Thyroid gland (tissue), 4 donors: ENCODE data around the gene SPRY4.

Experiments
- POLR2A ChIP-seq, 2 donors: fragments of 450-650 bp; IDR thresholded peaks; one replicate each; pipeline ENCODE4 v1.6.1; 2017; ENCODE audit warnings: antibody characterized with exemption in 2 of 2, mild to moderate bottlenecking in 2 of 2, moderate library complexity in 1 of 2
- TF ChIP-seq, protein P1 (sequence below), 6 experiments: fragments of 200-600 bp in 3 of 6; fragments of 450-650 bp in 3 of 6; sonication (generic) in 3 of 6; IDR thresholded peaks; one replicate each; pipeline ENCODE4 v1.5.1; 2016 to 2019; ENCODE audit warnings: antibody characterized with exemption in 6 of 6, mild to moderate bottlenecking in 2 of 6, inconsistent platforms in 1 of 6, moderate library complexity in 1 of 6

GRCh38 chr5:142283304-142283703 is 41.5 kb downstream of the SPRY4 start:
- TF ChIP-seq POLR2A (IDR thresholded peaks at IDR 0.05), result no peak
- TF ChIP-seq, protein P1, sequence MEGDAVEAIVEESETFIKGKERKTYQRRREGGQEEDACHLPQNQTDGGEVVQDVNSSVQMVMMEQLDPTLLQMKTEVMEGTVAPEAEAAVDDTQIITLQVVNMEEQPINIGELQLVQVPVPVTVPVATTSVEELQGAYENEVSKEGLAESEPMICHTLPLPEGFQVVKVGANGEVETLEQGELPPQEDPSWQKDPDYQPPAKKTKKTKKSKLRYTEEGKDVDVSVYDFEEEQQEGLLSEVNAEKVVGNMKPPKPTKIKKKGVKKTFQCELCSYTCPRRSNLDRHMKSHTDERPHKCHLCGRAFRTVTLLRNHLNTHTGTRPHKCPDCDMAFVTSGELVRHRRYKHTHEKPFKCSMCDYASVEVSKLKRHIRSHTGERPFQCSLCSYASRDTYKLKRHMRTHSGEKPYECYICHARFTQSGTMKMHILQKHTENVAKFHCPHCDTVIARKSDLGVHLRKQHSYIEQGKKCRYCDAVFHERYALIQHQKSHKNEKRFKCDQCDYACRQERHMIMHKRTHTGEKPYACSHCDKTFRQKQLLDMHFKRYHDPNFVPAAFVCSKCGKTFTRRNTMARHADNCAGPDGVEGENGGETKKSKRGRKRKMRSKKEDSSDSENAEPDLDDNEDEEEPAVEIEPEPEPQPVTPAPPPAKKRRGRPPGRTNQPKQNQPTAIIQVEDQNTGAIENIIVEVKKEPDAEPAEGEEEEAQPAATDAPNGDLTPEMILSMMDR (IDR thresholded peaks at IDR 0.05), result no peak
